GM23248 (cell line): ENCODE results near the gene HNMT. TPM values are rescaled to one million over a fixed set of nuclear protein-coding genes. Genes with fewer than 3 reads are reported as not detected.

Experiments
- DNase-seq: peaks from one replicate; pipeline ENCODE4 v3.0.0-alpha.2; 2015
- H2AFZ ChIP-seq: fragments of 200-600 bp; sonication (generic); 2 replicates; pipeline ENCODE4 v1.6.1; 2016; ENCODE audit warnings: antibody characterized with exemption
- H3F3A ChIP-seq: fragments of 200-600 bp; sonication (generic); 2 replicates; pipeline ENCODE4 v1.6.1; 2016; ENCODE audit warnings: mild to moderate bottlenecking, antibody characterized with exemption, mixed run types; ENCODE audit not compliant: insufficient read depth
- H3K27ac ChIP-seq: fragments of 200-600 bp; sonication (generic); 2 replicates; pipeline ENCODE4 v1.5.1; 2016; ENCODE audit warnings: mild to moderate bottlenecking
- H3K27me3 ChIP-seq: fragments of 200-600 bp; sonication (generic); replicated peaks from 2 replicates; pipeline ENCODE4 v1.6.1; 2016; ENCODE audit warnings: mild to moderate bottlenecking; ENCODE audit not compliant: insufficient read depth
- H3K36me3 ChIP-seq: fragments of 200-600 bp; sonication (generic); 2 replicates; pipeline ENCODE4 v1.6.1; 2016; ENCODE audit warnings: low read depth, mild to moderate bottlenecking
- H3K4me1 ChIP-seq: fragments of 200-600 bp; sonication (generic); 2 replicates; pipeline ENCODE4 v1.6.1; 2016; ENCODE audit warnings: mild to moderate bottlenecking; ENCODE audit not compliant: insufficient read depth
- H3K4me2 ChIP-seq: fragments of 200-600 bp; sonication (generic); one replicate; pipeline ENCODE4 v1.6.1; 2016; ENCODE audit warnings: mild to moderate bottlenecking; ENCODE audit not compliant: unreplicated experiment
- H3K4me3 ChIP-seq: fragments of 200-600 bp; sonication (generic); 2 replicates; pipeline ENCODE4 v1.5.1; 2016; ENCODE audit warnings: mild to moderate bottlenecking
- H3K79me2 ChIP-seq: fragments of 200-600 bp; sonication (generic); 2 replicates; pipeline ENCODE4 v1.6.1; 2016; ENCODE audit warnings: mild to moderate bottlenecking; ENCODE audit not compliant: insufficient read depth
- H3K9ac ChIP-seq: fragments of 200-600 bp; sonication (generic); 2 replicates; pipeline ENCODE4 v1.6.1; 2016; ENCODE audit warnings: mild to moderate bottlenecking
- H3K9me2 ChIP-seq: fragments of 200-600 bp; sonication (generic); 2 replicates; pipeline ENCODE4 v1.6.1; 2016; ENCODE audit warnings: mixed run types, mild to moderate bottlenecking, moderate library complexity; ENCODE audit not compliant: insufficient read depth
- H3K9me3 ChIP-seq: fragments of 200-600 bp; sonication (generic); one replicate; pipeline ENCODE4 v1.6.1; 2017; ENCODE audit warnings: low read depth
- H4K20me1 ChIP-seq: fragments of 200-600 bp; sonication (generic); 2 replicates; pipeline ENCODE4 v1.6.0; 2016; ENCODE audit not compliant: insufficient read depth
- EZH2 ChIP-seq: fragments of 200-600 bp; sonication (generic); IDR thresholded peaks from 2 replicates; pipeline ENCODE4 v1.6.1; 2018; ENCODE audit warnings: antibody characterized with exemption, mild to moderate bottlenecking; ENCODE audit not compliant: insufficient read depth, poor library complexity, severe bottlenecking
- EZH2phosphoT487 ChIP-seq: fragments of 200-600 bp; sonication (generic); IDR thresholded peaks from 2 replicates; pipeline ENCODE4 v1.6.1; 2018; ENCODE audit warnings: antibody characterized with exemption, moderate library complexity, mild to moderate bottlenecking, low read depth; ENCODE audit not compliant: insufficient read depth
- WGBS, 2 experiments: methylation state at CpG; one replicate each; pipeline ENCODE4 v1.1.6; 2015 to 2017; ENCODE audit warnings: low lambda C conversion rate in 2 of 2, low coverage in 1 of 2; ENCODE audit errors: missing lambda C conversion rate in 2 of 2; 5-methylcytosine and 5-hydroxymethylcytosine counted together
- in situ Hi-C: fragments of 300-500 bp; cut with MboI; formaldehyde crosslinking; loops from 2 replicates; pipeline ENCODE4 v1.15.0; 2020
- polyA plus RNA-seq: library from polyadenylated mRNA; unstranded; fragments of >200 nt; fragmentation: Nextera tagmentation; extraction: Ambion mirVana; gene quantifications from 2 replicates; pipeline ENCODE4 v1.2.1, GENCODE V29; 2016
- total RNA-seq: library from RNA; depleted of rRNA; stranded (reverse); fragments of >200 nt; shearing (Covaris generic); gene quantifications from 2 replicates; pipeline ENCODE4 v1.2.3, GENCODE V29; 2014

HNMT gene
- total and polyA plus RNA-seq, 2 experiments from 2014 or later, result 6.8 to 7.3 TPM

DNA sequence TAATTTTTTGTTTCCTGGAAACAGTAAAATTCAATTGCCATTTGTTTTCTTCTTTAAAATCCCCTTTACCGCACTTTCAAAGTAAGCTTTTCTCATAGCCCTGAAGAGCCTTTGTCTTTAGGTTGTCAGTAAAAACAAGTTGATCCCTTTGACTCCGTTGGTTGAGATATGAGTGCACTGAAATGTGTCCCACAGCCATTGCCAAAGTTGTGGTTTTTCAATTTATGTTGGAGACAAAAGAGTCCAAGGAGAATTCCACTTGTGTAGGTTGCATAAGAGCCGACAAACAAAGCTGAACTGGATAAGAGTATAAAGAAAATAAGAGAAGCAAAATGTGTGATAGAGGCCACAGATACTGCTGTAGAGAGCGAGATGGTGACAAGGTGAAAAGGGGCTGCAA is 26.1 kb upstream of the HNMT start:
- 28 to 30% methylated on average over 4 of the region's 4 CpGs for WGBS, 2 experiments
- Histone ChIP-seq H3K27ac (no peak overlapping the region), H4K20me1 (no peaks in the 10 kb centered on the region), H3K4me2 (no peak overlapping the region), H3K36me3 (no peaks in the 10 kb centered on the region), H3F3A (no peaks in the 10 kb centered on the region), H3K4me3 (no peak overlapping the region), H3K4me1 (no peaks in the 10 kb centered on the region; the same call in 1 of the 2 replicates), H3K27me3 (peaks cover 56% of the 10 kb centered on the region), H3K9ac (no peak overlapping the region), H3K9me2 (no peaks in the 10 kb centered on the region), H3K79me2 (no peaks in the 10 kb centered on the region), H3K9me3 (no peaks in the 10 kb centered on the region), H2AFZ (no peak overlapping the region)
- no peak for TF ChIP-seq EZH2
- TF ChIP-seq EZH2phosphoT487, result no peak
- in situ Hi-C loops, result loop anchor here (25.0 kb wide), 1 partner anchor 424 kb away; no protein-coding TSS in a partner anchor
- DNase-seq, result peak; percentile 12

DNA sequence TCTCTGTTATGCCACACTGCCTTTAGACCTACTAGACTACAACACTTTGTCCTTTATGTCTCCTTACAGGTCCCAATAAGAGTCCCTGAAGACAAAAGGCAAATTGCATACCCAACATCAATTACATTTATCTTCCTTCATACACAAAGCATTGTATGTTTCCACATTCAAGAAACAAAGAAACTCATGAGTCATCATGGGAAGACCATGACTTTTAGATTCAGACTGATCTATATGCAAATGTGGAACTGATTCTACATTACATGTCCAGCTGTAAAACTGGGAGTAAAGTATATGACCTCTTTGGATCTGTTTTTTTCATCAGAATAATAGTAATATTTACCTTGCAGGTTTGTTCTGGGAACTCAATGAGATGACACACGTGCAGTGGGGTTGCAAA is 25.2 kb upstream of the HNMT start:
- H4K20me1 ChIP-seq, result no peaks in the 10 kb centered on the region
- no peak for DNase-seq
- H3K4me1 ChIP-seq, result no peaks in the 10 kb centered on the region; the same call in 1 of the 2 replicates
- no peaks in the 10 kb centered on the region for H3K79me2 ChIP-seq
- in situ Hi-C loops, result loop anchor here (25.0 kb wide), 1 partner anchor 423 kb away; no protein-coding TSS in a partner anchor
- WGBS, 2 experiments, result 35% methylated on average over 1 of the region's 1 CpG
- H3K9me2 ChIP-seq, result no peaks in the 10 kb centered on the region
- no peak overlapping the region for H2AFZ ChIP-seq
- no peaks in the 10 kb centered on the region for H3K36me3 ChIP-seq
- no peaks in the 10 kb centered on the region for H3K9me3 ChIP-seq
- H3K4me3 ChIP-seq, result no peak overlapping the region
- peaks cover 61% of the 10 kb centered on the region for H3K27me3 ChIP-seq
- no peak overlapping the region for H3K9ac ChIP-seq
- no peak overlapping the region for H3K27ac ChIP-seq
- TF ChIP-seq EZH2, result no peak
- TF ChIP-seq EZH2phosphoT487, result no peak
- no peaks in the 10 kb centered on the region for H3F3A ChIP-seq
- no peak overlapping the region for H3K4me2 ChIP-seq

DNA sequence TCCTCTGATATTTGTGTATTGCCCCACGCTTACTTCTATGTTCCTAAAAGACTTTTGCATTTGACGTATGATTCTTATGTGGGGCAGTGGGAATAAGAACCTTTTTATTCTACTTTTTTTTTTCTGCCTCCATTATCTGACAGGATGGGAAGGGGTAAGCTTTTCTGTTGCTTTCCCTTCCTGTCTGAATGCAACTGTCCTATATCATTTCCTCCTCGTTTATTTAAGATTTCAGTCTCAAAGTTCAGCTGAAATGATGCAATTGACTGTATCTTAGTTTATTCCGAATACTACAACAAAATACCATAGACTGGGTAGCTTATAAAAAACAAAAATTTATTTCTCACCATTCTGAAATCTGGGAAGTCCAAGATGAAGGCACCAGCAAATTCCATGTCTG is 24.1 kb upstream of the HNMT start:
- H3K36me3 ChIP-seq, result no peaks in the 10 kb centered on the region
- TF ChIP-seq EZH2phosphoT487, result no peak
- TF ChIP-seq EZH2, result no peak
- H3K9me3 ChIP-seq, result no peaks in the 10 kb centered on the region
- peaks cover 66% of the 10 kb centered on the region for H3K27me3 ChIP-seq
- H4K20me1 ChIP-seq, result no peaks in the 10 kb centered on the region
- H3K4me3 ChIP-seq, result no peak overlapping the region
- 56 to 63% methylated on average over 4 of the region's 4 CpGs for WGBS, 2 experiments
- in situ Hi-C loops, result loop anchor here (10.0 to 25.0 kb wide), 2 partner anchors 145 to 422 kb away; no protein-coding TSS in a partner anchor
- no peaks in the 10 kb centered on the region for H3F3A ChIP-seq
- no peaks in the 10 kb centered on the region for H3K9me2 ChIP-seq
- DNase-seq, result no peak
- no peaks in the 10 kb centered on the region for H3K79me2 ChIP-seq
- no peak overlapping the region for H3K9ac ChIP-seq
- H3K4me1 ChIP-seq, result no peaks in the 10 kb centered on the region; the same call in 1 of the 2 replicates
- H3K27ac ChIP-seq, result no peak overlapping the region
- H2AFZ ChIP-seq, result no peak overlapping the region
- no peak overlapping the region for H3K4me2 ChIP-seq

DNA sequence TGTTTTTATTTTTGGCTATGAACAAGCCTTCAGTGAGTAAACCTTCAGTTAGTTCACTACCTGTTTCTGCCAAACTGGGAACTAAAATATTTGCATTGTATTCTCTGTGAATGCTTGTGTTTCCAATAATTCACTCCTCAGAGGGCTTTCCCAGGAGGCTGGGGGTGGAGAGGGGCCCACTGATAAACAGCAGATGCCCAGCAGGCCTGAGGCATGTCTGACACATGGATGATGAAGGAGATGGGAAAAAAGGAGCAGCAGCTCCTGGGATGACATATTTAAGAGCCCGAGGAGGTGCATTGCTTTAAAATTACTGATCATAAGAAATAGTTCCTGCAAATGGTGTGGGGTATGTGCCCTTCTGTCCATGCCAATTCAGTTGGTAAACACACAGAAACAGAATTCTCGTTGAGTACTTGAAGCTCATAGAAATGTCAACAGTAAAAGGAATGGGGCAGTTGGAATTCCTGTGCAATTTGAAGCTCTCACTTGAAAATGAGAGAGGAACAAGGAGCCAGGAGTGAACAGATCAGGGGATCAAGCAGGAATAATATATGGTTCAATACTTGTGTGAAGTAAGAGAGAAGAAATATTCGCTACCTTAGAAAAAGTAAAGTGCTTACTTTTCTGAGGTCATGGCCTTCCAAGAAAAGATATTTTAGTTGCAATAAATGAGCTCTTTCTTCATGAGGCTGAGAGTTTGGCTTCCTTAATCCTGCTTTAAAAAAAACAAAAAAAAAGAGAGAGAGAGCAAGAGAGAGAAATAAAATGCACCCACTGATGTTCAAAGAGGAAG is 22.0 kb upstream of the HNMT start:
- no peak for TF ChIP-seq EZH2phosphoT487
- no peak for TF ChIP-seq EZH2
- WGBS, 2 experiments, result 46 to 52% methylated on average over 3 of the region's 3 CpGs

More for the DNA sequence above, 22.0 kb upstream of the HNMT start:
- Histone ChIP-seq H3K4me3 (no peak overlapping the region), H3K27me3 (peaks cover 75% of the 10 kb centered on the region), H3K27ac (no peak overlapping the region), H3K4me1 (no peaks in the 10 kb centered on the region; the same call in 1 of the 2 replicates), H3K9me2 (no peaks in the 10 kb centered on the region), H3K79me2 (no peaks in the 10 kb centered on the region), H2AFZ (no peak overlapping the region), H3F3A (no peaks in the 10 kb centered on the region), H3K36me3 (no peaks in the 10 kb centered on the region), H3K4me2 (no peak overlapping the region), H3K9ac (no peak overlapping the region), H3K9me3 (no peaks in the 10 kb centered on the region), H4K20me1 (no peaks in the 10 kb centered on the region)
- DNase-seq, result no peak
- in situ Hi-C loops, result loop anchor here (10.0 to 25.0 kb wide), 2 partner anchors 143 to 420 kb away; no protein-coding TSS in a partner anchor
